Left colon (tissue), 2 donors: ENCODE measurements around the gene FAM168A. TPM values are rescaled to one million over a fixed set of nuclear protein-coding genes. Genes with fewer than 3 reads are reported as not detected.
"Not testable (repeated sequence)": the region's sequence is repeated elsewhere in the genome, so short reads cannot be mapped to it uniquely, and the experiment has no call there.

Source experiments
- ATAC-seq: fragments of 200-7000 bp; cut with Tn5 transposase; one replicate; pipeline ENCODE4 v1.9.1; 2020; ENCODE audit warnings: mild to moderate bottlenecking, moderate library complexity
- DNase-seq, 2 donors: peaks; one replicate each; pipeline ENCODE4 v3.0.0-alpha.2; 2020
- intact Hi-C, 2 donors: fragments of 100-400 bp; cut with DNase I in 1 of 2; cut with micrococcal nuclease in 1 of 2; formaldehyde crosslinking; loops; one replicate each; pipeline versions ENCODE4 v1.11.2 to v1.14.0; 2022; cut with DNase I, micrococcal nuclease
- total RNA-seq, 2 donors: library from RNA; stranded (reverse); fragmentation: NEBNext Ultra II Directional; extraction: Animal tissue kit (Norgen Biotek cat#: 25700); gene quantifications; one replicate each; pipeline ENCODE4 v1.2.1, GENCODE V29; 2021
- donor health status: DM: no; HTN: no; CAD: no.
- donor health status: DM: yes; HTN: yes; CAD: no.

FAM168A gene
- total RNA-seq, 2 donors from 2014 or later, result 18.8 to 23.3 TPM

DNA sequence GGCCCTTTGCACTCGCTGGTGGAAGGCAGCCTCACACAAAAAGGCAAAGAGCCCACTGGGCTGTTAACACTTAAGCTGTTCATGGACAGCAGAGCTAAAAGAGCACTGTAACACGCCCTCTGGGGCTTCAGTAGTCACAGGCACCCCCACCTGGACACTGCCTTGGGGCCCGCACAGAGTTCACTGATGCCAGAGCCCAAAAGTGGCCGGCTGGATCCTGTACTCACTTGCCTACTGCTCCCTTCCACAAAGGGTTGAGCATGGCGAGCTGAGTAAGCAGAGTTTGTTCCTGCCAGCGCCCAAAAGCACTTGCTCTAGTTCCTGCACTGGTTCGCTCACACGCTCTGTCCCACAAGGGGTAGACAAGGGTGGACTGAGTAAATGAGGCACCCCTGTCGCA, 142.9 kb downstream of the FAM168A start:
- no peak for ATAC-seq
- no peak for DNase-seq
- intact Hi-C loops, result no loop called here

DNA sequence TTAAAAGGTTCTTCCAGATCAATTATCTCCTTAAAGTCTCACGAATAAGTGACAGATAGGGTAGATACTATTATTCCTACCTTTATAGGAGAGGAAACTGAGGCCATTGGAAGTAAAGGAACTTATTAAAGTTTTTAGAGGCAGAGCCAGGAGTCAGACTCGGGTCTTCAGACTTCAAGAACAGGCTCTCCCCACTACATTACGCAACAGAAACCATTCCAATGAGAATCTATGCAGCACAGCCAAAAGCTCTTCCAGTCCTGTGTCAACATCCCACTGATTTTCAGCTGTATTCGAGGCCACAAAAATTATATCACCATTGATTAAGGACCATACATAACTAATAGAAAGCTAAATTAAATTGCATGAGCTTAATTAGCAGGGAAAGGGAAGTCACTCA, 144.3 kb downstream of the FAM168A start:
- intact Hi-C loops, result no loop called here
- ATAC-seq (no peak), DNase-seq (no peak)

DNA sequence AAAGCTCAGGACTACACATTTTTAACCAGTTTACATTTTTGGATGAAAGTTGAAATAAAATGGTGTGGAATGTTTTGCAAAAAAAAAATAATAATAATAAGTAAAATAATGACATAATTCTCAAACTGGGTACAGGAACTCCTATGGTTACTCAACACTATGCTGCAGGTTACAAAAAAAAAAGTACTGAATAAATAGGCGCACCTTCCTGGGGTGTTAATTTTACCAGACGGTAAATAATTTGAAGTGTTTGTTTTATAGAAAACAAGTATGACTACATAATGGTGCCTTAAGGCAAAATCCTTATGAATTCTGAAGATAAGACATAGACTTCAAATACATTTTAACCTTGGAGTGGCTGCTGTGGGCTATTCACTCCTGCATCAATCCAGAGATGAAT, 145.2 kb downstream of the FAM168A start:
- ATAC-seq, result no peak

DNA sequence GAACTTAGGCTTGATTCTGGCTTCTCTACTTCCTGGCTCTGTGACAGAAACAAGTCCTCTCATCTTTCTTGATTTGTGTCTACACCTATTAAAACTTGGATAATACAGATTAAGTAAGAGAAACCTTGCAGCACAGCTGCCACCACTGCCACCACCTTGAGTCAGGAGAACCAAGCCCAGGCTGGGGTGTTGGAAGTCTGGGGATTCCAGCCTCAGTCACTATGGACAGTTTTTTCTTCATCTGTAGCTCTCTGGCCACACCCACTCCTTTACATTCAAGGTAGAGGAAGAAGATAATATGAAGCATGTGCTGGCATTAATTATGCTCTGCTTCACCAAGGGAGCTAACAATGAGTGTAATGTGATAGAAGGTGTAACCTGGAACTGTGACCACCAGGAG, 146.0 kb downstream of the FAM168A start:
- intact Hi-C loops, result no loop called here
- ATAC-seq, result no peak
- DNase-seq, result no peak

More for the DNA sequence above, 145.2 kb downstream of the FAM168A start:
- intact Hi-C loops, result no loop called here
- no peak for DNase-seq

DNA sequence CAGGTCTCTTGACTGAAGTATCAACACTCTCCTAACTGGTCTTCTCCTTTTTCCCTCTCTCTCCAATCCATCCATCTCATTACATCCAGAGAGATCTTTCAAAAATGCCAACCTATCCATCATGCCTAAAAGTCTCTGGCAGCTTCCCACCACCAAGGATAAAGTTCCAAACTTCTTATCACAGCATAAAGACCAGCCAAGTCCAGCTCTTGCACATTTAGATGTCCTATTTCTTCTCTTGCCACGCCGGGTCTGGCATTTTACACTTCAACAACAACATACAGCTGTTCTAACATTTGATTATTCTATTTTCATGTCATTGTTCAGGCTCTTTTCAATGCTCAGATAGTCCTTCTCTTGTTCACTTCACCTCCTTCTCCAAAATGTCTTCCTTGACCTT, 151.1 kb downstream of the FAM168A start:
- no peak for DNase-seq
- intact Hi-C loops, result no loop called here
- ATAC-seq, result no peak

DNA sequence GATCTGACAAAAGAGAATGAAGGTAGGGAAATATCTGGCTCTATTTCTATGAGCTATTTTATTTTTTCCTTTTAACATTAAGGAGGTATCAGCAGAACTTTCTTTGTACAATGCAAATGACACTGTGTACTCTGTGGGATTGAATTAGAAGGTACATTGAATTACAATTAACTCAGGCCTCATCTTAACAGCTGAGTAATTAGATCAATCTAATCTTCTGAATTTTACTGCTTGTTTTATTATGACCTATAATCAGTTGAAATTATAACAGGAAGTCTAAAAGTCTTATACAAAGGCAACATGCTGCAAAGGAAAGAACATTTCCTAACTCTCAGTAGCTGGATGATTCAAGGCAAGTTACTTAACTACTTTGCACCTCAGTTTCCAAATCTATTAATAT, 151.9 kb downstream of the FAM168A start:
- intact Hi-C loops, result no loop called here
- DNase-seq (no peak), ATAC-seq (peak; percentile 83)

DNA sequence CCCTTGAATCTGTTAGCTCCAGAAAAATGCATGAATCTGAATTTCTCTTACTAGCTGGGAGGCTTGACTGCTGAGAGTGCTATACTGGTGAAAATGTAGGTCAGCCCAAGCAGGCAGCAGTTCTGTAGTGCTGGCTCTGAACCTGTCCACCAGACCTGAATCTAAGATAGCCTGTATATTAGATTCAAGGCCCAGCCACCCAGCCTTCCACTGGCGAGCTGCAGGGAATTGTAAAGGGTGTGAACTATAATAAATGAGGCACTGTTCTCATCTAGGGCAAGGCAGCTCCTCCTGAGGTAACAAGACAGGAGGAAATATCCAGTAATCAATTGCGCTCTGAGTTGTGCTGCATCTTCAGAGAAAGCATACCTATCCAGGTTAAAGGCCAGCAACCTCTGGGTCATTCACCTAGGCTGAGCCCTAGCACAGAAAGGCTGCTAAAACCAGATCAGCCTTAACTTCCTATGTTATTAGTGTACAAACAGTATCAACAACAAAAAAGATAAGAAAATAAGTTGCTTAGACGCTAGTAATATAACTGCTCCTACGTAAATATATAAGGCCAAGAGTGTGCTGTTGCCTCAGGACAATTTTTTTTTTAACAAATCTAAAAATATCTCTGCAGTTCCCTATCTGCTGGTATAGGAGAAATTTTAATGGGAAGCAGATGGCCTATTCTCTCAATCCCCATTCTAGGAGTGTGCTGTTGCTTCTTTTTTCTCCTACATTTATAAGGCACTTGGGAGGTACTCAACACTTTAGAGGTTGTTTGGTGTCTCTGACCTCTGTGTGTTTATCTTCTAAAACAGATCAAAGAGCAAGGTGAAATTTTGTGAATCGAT, 158.7 kb downstream of the FAM168A start:
- intact Hi-C loops, result no loop called here
- ATAC-seq, result peak; percentile 96
- peak in 1 of 2 donors; percentile 21 for DNase-seq

DNA sequence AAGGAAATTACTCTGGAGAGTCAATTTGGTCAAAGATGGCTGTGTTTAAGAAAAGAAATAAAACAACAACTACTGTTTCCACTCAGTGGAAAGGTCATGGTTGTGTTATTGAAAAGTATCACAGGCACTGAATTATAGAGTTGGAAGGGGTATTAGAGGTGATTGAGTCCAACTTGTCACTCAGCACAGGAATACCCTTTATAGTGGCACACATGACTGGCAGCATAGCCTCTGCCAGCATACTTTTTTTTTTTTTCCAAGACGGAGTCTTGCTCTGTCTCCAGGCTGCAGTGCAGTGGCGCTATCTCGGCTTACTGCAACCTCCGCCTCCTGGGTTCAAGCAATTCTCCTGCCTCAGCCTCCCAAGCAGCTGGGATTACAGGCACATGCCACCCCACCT, 161.1 kb downstream of the FAM168A start:
- DNase-seq, intact Hi-C loops, ATAC-seq: not testable (repeated sequence)

DNA sequence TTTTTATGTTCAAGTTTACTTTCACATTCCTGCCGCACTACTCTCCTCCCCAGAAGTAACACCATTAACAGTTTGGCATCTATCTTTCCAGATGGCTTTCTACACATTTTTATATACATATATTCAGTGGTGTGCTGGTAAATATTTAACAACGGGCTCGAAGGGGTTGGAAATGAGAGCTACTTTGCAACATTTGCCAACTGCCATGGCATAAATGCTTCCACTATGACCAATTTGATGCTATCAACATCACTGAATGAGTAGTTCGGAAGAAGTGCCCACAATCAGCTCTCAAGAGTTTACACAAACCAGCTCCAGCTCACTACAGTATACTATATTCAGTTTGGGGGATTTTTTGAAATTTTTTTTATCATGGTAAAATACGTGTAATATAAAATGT, 166.5 kb downstream of the FAM168A start:
- intact Hi-C loops, result no loop called here
- ATAC-seq, result no peak
- no peak for DNase-seq

DNA sequence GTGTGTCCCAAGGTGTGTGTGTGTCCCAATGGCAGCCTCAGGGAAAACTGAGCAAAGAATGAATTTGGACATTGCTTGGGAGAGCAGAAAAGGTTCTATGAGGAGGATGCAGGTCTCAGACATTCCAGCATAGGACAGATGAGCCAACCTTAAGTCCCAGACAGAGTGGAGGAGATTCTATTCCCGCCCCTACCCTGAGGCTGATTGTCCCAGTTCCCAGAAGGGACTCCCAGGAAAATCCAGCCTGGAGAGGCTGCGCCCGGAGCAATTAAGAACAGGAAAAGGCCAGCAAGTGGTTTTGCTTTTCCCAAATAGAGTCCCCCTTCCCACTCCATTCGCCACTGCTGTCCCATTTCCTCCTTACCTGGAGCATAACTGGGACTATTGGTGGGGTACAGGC, 167.6 kb downstream of the FAM168A start:
- intact Hi-C loops, result no loop called here
- ATAC-seq (no peak), DNase-seq (no peak)

DNA sequence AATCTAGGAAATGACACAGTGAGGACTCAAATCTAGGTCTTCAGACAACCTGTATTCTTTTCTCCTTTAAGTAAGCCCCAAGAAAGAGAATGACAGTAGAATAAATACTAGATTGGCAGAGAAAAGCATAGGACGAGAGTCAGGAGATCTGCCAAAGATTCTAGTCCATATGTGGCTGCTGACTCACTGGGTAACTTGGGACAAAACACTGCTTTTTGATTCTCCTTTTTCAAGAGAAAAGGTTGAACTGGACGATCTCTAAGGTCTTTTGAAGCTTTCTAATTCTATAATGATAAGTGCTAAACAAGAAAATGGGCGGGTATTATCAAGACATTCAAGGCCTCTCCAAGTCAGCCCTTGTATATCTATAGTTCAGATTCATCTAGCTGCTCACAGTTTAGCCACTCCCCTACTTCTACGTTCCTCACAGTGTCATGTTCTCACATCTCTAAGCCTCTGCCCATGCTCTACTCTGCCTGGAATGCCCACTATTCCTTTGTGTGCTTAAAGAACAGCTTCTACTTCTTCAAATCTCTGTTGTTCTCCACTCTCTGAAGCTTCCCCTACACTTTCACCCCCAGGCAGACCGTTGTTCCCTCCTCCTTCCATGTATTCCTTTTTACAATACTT, 168.7 kb downstream of the FAM168A start:
- intact Hi-C loops, result no loop called here
- no peak for DNase-seq
- no peak for ATAC-seq

DNA sequence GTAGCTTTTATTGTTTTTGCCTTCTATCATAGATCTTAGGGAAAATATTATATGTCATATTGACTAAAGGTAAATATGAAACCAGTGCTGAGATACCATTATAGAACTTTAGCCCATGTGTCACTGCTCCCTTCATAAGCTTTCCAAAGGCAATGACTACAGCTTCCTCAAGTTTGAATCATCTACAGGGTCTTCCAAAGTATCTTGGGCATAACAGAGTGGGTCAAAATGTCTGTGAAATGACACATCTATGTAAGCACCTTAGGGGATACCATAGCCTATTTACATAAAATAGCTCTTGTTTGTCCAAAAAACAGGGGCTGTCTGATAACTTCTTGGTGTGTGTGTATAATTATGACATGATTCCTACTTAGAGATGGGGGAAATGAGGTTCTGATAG, 169.2 kb downstream of the FAM168A start:
- ATAC-seq, result no peak
- intact Hi-C loops, result no loop called here

DNA sequence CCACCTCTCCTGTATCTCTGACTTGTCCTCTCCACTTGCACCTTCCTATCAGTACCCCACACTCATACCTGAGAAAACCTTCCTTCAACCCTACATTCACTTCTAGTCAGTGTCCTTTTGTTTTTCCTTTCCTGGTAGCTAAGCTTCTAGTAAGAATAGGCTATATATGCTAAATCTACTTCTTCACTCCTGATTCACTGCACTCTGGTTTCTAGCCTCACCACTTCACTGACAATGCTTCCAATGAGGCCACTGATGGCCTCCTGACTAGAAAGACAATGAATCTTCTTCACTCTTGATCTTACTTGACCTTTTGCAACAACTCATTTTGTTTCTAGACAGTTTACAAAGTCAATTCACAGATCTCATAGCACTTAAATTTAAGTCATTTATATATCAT, 169.7 kb downstream of the FAM168A start:
- no peak for ATAC-seq
- no peak for DNase-seq
- intact Hi-C loops, result no loop called here

More for the DNA sequence above, 169.2 kb downstream of the FAM168A start:
- DNase-seq, result no peak

DNA sequence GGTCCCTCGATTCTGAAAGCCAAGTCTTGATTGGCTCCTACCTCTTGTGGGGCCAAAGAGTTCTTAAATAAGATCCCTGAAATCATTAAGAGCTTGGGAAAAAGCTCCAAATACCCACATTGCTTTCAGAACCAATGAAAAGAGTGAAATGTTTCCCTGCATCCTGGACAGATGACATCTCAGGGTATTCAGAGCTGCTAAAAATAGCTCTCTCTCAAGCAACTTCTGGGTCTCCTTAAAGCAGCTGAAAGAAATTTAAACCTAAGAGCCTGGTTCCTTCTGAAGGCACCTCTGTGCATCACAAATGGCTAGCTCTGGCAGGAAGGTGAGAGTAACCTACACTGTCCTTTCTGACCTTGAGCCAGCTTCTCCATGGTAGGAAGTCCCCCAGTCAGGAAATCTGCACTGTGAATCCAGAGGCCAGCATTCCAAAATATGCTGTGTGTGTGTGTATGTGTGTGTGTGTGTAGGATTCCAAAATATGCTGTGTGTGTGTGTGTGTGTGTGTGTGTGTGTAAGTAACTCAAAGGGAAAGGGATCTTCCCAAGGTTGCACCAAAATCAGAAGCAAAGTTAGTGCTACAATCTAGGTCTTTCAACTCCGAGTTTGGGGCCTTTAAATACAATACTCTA, 171.6 kb downstream of the FAM168A start:
- no peak for ATAC-seq
- intact Hi-C loops, result no loop called here
- DNase-seq, result no peak

DNA sequence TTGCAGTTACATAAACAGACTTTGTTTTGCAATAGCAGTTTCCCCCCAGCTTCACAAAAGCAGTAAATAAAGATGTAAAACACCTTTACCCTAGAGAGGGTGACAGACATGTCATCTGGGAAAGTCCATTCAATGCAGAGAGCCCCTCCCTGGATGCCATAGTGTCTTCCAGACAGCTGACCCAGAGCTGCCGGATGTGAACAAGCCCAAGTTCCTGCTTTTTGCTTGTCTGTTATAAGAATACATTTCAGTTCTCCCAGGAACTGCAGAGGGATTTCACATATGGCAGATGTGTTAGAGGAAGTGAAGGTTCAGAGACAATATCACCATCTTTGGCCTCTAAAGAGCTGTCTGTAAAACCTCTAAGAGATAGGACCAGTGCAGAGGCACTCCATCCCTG, 172.8 kb downstream of the FAM168A start:
- no peak for ATAC-seq
- DNase-seq, result no peak
- intact Hi-C loops, result no loop called here

DNA sequence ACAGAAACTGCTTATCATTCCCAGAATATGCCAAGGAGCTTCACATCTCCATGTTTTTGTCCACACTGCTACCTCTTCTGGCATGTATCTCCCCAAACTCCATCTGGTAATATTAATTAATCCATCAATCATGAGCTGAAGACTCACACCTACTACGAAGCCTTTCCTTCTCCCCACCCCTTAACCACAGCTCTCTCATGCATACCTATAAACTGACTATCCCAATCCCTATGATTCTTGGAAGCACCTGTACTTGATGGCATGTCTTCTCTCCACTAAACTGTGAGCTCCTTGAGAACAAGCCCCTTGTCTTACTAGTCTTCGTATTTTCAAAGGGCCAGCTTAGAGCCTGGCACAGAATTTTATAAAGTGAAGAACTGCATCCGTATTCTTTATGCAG, 174.4 kb downstream of the FAM168A start:
- no peak for ATAC-seq
- intact Hi-C loops, result no loop called here
- no peak for DNase-seq

DNA sequence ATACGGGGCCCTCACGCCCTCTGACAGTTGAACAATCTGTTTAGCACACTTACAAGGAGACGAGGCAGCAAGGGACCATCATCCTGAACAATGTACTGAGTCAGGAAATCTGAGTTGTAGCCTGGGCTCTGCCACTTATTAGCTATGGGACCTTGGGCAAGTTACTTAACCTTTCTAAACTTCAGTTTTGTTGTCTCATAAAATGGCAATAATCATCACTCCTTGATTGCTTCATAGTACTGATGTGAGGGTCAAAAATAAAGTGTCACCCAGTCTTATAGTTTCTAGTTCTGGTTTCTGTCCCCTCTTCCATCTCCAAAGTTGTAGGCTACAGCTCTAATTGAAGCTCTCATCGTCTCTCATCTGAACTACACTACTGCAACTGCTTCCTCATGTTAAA, 175.0 kb downstream of the FAM168A start:
- no peak for DNase-seq
- no peak for ATAC-seq
- intact Hi-C loops, result no loop called here

DNA sequence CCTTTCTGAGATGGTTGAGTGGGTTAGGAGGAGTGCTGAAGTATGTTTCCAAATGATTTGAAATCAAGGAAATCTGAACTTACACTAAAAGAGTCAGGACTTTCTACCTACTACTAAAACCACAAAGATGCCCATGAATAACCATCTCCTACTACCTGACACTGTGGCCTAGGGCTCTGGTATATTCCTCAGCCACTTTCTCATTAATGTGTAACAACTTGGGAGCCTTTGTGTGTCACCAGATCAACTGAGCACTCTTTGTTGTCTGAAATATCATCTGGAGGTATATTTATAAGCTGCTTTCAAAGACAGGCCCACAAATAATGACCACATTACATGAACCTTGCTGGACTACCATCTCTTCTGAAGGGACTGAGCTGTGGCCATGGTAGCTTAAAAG, 177.8 kb downstream of the FAM168A start:
- ATAC-seq (no peak), DNase-seq (no peak)
- intact Hi-C loops, result no loop called here

DNA sequence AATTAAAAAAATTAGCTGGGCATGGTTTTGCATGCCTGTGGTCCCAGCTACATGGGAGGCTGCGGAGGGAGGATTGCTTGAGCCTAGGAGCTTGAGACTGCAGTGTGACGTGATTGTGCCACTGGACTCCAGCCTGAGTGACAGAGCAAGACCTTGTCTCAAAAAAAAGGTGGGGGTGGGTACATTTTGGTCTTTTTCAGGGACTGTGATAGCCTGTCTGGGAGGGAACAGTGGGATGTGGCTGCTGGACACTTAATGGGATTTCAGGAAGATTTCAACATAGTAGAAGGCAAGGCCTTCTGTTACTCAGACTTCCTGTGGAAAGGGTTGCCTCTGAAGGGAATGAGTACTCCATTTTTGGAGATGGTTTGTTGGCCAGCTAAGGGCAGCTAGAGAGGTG, 181.1 kb downstream of the FAM168A start:
- intact Hi-C loops, result no loop called here
- no peak for DNase-seq
- ATAC-seq, result no peak
